ENCODE measurements around the gene PDXP.

PDXP gene

DNA sequence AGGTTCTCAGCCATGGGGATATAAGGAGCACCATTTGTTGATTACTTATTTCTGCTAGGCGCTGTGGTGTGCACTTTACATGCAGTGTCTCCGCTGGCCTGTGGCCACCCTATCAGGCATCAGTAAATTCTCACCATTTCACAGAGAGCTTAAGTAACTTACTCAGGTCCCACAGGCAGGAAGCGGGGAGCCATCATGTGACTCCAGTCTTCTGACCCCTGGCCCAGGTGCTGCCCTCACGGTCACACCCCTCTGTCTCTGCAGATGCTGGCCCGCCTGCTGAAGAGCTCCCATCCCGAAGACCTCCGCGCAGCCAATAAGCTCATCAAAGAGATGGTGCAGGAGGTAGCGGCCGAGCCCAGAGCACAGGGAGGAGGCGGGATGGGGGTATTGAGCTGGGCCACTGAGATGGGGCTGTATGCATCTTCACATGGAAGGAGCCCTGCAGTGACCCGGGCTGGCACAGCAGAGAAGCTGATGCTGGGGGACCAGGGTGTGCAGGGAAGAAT, 37.1 kb upstream of the PDXP start:
- Histone ChIP-seq H3K9me3 (no peaks in the 10 kb centered on the region), H3K27ac (no peak overlapping the region), H3K4me3 (no peak overlapping the region), H3K27me3 (no peaks in the 10 kb centered on the region), H3K36me3 (peaks cover 21 to 92% (median 48%) of the 10 kb centered on the region in 3 donors), H3K4me1 (peaks cover 0 to 16% (median 6%) of the 10 kb centered on the region in 4 donors)
- TF ChIP-seq, protein P1, sequence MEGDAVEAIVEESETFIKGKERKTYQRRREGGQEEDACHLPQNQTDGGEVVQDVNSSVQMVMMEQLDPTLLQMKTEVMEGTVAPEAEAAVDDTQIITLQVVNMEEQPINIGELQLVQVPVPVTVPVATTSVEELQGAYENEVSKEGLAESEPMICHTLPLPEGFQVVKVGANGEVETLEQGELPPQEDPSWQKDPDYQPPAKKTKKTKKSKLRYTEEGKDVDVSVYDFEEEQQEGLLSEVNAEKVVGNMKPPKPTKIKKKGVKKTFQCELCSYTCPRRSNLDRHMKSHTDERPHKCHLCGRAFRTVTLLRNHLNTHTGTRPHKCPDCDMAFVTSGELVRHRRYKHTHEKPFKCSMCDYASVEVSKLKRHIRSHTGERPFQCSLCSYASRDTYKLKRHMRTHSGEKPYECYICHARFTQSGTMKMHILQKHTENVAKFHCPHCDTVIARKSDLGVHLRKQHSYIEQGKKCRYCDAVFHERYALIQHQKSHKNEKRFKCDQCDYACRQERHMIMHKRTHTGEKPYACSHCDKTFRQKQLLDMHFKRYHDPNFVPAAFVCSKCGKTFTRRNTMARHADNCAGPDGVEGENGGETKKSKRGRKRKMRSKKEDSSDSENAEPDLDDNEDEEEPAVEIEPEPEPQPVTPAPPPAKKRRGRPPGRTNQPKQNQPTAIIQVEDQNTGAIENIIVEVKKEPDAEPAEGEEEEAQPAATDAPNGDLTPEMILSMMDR (IDR thresholded peaks at IDR 0.05), result no peak
- intact Hi-C loops (cut with DNase I; ENCODE audit: low total_unique reads), result no loop called here
- DNase-seq, result no peak

DNA sequence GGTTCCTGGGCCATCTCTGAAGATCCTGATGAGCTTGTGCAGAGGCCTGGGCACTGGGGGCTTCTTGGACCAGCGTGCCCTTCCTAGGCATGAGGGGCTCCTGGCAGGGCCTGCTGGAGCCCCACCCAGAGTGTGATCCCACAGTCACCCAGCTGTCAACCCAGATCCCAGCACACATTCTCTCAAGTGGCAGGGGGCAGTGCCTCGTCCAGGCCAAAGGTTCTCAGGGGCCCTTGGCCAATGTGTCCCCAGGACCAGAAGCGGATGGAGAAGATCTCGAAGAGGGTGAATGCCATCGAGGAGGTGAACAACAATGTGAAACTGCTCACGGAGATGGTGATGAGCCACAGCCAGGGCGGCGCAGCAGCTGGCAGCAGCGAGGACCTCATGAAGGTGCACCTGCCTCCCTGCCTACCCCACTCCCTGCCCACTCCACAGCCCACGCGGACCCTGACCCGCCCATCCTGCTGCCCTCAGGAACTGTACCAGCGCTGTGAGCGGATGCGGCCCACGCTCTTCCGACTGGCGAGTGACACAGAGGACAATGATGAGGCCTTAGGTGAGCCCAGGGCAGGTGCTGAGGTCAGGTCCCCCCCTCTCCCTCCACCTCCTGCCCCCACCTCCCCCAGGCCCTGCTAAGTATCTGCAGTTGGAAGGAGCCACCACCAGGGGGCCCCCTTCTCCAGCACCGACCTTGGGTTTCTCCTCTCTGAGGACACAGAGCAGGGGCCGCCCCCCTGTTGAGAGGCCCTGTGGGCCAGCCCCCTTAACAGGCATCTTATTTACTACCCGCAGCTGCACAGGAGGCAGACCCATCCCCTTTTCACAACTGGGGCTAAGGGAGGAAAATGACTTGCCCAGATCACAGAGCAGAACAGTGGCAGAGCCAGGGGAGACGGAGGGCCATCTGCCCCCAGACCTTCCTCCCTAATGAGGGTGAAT, 35.2 kb upstream of the PDXP start:
- intact Hi-C loops (cut with DNase I; ENCODE audit: low total_unique reads), result no loop called here
- H3K36me3 ChIP-seq, result peaks cover 11 to 77% (median 29%) of the 10 kb centered on the region in 3 donors
- peak in 1 of 2 donors; percentile 76 for DNase-seq

DNA sequence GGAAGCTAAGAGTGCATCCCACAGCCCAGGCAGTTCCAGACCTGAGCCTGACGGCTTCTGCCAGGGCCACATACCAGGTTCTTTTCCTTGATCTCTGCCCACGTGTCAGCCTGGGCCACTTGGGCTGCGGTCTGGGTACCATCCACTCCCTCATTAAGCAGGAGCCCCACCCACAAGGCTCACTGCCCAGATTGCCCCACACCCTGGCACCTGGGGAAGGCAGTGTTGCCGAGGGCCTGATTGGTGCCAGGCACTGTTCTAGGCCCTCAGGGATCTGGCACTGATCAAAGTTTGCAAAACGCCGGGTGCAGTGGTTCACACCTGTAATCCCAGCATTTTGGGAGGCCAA, 34.5 kb upstream of the PDXP start:
- Histone ChIP-seq H3K4me3 (no peak overlapping the region), H3K9me3 (no peaks in the 10 kb centered on the region), H3K36me3 (peaks cover 10 to 77% (median 30%) of the 10 kb centered on the region in 3 donors), H3K27ac (peak overlapping the region in 1 of 2 donors; percentile 11), H3K4me1 (peaks cover 0 to 26% (median 14%) of the 10 kb centered on the region in 4 donors), H3K27me3 (no peaks in the 10 kb centered on the region)
- TF ChIP-seq, protein P1 (IDR thresholded peaks at IDR 0.05), result no peak
- DNase-seq, result no peak
- intact Hi-C loops (cut with DNase I; ENCODE audit: low total_unique reads), result no loop called here

More for the DNA sequence above, 35.2 kb upstream of the PDXP start:
- peaks cover 0 to 26% (median 14%) of the 10 kb centered on the region in 4 donors for H3K4me1 ChIP-seq
- H3K27ac ChIP-seq, result peak overlapping the region in 1 of 2 donors; percentile 11
- no peaks in the 10 kb centered on the region for H3K9me3 ChIP-seq
- H3K4me3 ChIP-seq, result no peak overlapping the region
- TF ChIP-seq, protein P1 (IDR thresholded peaks at IDR 0.05), result peak; percentile 50 to 90
- H3K27me3 ChIP-seq, result no peaks in the 10 kb centered on the region

DNA sequence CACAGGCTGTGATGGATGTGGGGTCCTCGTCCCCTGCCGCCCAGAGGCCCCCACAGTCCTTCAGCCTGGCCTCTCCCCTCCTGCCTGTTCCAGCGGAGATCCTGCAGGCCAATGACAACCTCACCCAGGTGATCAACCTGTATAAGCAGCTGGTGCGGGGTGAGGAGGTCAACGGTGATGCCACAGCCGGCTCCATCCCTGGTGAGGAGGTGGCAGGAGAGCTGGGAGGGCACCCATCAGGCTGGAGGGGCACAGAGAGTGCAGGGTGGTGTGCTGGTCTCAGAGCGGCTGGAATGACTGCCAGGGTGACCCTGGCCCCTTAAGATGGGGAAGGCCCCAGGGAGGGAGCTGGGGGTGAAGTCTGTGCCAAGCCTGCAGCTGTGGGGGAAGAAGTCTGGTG, 33.6 kb upstream of the PDXP start:
- H3K27ac ChIP-seq, result peak overlapping the region in 1 of 2 donors; percentile 49

DNA sequence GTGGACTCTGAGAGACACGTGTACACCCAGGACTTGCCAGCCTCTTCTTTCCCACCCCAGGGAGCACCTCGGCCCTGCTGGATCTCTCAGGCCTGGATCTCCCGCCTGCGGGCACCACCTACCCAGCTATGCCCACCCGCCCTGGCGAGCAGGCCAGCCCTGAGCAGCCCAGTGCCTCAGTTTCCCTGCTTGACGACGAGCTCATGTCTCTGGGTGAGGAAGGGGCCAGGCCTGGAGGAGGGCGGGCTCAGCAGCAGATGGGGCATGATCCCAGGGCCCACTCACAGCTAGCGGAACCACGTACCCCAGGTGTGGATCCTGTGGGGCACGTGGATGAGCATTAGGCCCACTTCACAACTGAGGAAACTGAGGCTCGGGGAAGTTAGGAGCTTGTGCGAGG, 32.8 kb upstream of the PDXP start:
- H3K27me3 ChIP-seq, result no peaks in the 10 kb centered on the region
- DNase-seq, result peak in 1 of 2 donors; percentile 65
- no peaks in the 10 kb centered on the region for H3K9me3 ChIP-seq
- intact Hi-C loops (cut with DNase I; ENCODE audit: low total_unique reads), result no loop called here
- peaks cover 0 to 26% (median 14%) of the 10 kb centered on the region in 4 donors for H3K4me1 ChIP-seq
- H3K36me3 ChIP-seq, result peaks cover 5 to 77% (median 38%) of the 10 kb centered on the region in 3 donors
- H3K27ac ChIP-seq, result peak overlapping the region; percentile 49 to 75
- TF ChIP-seq, protein P1 (IDR thresholded peaks at IDR 0.05), result no peak
- no peak overlapping the region for H3K4me3 ChIP-seq

More for the DNA sequence above, 33.6 kb upstream of the PDXP start:
- peaks cover 5 to 77% (median 36%) of the 10 kb centered on the region in 3 donors for H3K36me3 ChIP-seq
- no peaks in the 10 kb centered on the region for H3K9me3 ChIP-seq
- TF ChIP-seq, protein P1 (IDR thresholded peaks at IDR 0.05), result no peak
- H3K4me3 ChIP-seq, result no peak overlapping the region
- H3K4me1 ChIP-seq, result peaks cover 0 to 26% (median 14%) of the 10 kb centered on the region in 4 donors
- intact Hi-C loops (cut with DNase I; ENCODE audit: low total_unique reads), result no loop called here
- H3K27me3 ChIP-seq, result no peaks in the 10 kb centered on the region
- no peak for DNase-seq
